HG02623 (cell line): ENCODE results near the gene CPNE7.

Source experiments
- ATAC-seq: cut with Tn5 transposase; IDR thresholded peaks from one replicate; pipeline ENCODE4 v1.9.1; 2021; ENCODE audit warnings: moderate library complexity; ENCODE audit not compliant: unreplicated experiment

The CPNE7 gene

DNA sequence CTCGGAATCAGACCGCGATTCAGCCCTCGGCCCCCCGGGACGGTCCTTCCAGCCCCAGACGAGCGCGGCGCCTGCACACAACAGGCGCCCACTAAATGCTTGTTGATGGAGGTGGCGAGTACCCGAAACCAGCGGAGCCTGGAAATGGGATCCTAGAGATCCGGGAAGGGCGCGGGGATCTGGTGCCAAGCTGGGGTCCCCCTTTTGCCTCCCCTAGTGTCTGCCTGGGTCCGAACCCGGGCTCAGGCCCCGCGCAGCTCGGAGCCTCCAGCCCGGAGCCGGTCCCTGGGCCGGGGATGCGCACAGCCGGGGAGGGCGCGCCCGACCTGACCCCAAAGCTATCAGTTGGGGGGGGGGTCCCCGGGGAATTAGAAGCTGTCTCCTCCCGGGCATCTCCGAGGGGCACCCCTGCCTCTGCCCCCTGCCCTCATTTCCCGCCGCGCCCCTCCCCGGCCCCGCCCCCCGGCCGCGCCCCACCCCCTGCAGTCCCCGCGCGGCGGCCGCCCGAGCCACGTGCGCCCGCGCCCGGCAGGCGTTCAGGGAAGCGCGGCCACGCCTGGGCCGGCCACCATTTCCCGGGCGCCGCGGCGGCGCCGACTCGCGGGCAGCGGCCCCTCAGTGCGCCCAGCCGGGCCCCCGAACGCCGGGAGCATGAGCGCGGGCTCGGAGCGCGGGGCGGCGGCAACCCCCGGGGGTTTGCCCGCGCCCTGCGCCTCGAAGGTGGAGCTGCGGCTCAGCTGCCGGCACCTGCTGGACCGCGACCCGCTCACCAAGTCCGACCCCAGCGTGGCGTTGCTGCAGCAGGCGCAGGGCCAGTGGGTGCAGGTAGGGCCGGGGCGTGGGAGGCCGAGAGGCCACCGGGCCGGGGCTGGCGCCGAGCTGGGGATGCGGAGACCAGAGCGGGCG is at the start of gene CPNE7:
TSS of gene CPNE7 (plus strand) at position 512 of the 906 bp plus-strand sequence. CDS start at position 652, 140 bp downstream.
- ATAC-seq, result no peak

DNA sequence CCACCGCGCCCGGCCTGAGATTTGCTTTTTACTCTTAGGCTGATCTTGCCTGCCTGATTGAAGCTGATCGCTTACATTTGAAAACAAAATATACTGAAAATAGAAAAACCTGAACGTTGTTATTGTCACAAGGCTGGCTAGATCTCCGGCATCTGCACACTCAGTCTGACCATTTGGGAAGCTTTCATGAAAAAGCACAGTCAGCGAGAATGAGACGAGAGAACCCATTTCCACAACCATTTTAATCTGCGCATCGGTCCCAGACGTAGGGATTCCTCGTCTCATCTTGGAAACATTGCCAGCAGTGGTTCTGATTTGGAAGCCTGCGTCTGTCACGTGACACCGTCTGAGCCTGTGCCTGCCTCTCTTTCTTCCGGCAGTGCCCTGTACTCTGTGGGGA is 46.5 kb upstream of the CPNE7 start:
- ATAC-seq, result no peak

GRCh38 chr16:89530401-89531381 is 44.9 kb upstream of the CPNE7 start:
- ATAC-seq, result no peak

- no peak for ATAC-seq
Measured at GRCh38 chr16:89531821-89532526, 43.6 kb upstream of the CPNE7 start.

- no peak for ATAC-seq
Measured at GRCh38 chr16:89534252-89534756, 41.3 kb upstream of the CPNE7 start.

DNA sequence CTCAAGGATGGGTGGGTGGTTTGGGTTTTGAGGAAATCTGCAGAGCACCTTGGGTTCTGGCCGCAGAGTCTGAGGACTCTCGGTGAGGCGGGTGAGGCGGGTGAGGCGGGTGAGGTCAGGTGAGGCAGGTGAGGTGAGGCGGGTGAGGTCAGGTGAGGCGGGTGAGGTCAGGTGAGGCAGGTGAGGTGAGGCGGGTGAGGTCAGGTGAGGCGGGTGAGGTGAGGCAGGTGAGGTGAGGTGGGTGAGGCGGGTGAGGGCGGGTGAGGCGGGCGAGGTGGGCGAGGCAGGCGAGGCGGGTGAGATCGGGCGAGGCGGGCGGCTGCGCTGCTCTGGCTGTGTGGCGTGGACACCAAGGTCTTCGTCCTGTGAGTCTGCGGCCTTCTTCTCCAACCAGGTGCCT is 39.2 kb upstream of the CPNE7 start:
- ATAC-seq, result no peak

DNA sequence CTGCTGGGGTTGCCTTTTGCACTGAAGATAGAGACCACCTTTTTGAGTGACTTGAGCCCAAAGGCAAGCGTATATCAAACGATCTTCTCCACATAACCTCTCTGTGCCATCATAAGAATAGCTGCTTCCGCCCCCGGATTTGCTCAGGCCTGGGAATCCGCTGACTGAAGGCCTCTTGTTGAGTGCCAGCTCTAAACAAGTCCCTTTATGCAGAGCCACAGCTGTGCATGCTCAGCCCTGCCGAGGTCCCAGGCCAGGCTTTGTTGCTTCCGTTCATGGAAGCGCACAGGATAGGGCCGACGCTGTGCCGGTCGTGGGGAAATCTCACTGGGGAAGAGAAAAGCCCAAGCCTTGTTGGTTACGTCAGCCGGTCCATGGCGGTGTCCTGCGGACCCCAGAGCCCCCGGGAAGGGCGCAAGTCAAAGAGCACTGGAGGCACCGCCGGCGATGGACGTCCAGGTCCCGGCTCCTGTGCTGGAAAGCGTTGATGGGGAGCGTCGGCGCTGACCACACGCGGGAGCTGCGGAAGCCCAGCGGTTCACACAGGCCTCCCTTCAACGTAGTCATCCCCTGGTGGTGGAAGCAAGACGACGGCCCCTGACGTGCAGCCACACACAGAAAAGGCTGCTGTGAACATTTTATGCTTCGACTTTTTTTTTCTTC is 38.5 kb upstream of the CPNE7 start:
- ATAC-seq, result no peak

- no peak for ATAC-seq
Measured at GRCh38 chr16:89537549-89537925, 38.0 kb upstream of the CPNE7 start.

- no peak for ATAC-seq
Measured at GRCh38 chr16:89538286-89538685, 37.3 kb upstream of the CPNE7 start.

DNA sequence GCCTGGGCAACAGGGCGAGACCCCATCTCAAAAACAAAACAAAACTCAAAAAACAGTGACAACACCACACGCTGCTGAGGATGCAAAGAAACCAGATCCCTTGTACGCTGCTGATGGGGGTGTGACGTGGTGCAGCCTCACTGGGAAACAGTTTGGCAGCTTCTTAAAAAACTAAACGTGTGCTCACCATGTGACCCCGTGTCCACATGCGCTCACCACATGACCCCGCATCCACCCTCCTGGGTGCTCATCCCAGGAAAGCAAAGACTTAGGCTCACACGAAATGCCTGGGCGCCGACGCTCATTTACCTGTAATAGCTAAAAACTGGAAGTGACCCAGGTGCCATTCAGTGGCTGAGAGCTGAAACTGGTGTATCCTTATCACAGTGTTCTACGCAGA is 35.0 kb upstream of the CPNE7 start:
- no peak for ATAC-seq

DNA sequence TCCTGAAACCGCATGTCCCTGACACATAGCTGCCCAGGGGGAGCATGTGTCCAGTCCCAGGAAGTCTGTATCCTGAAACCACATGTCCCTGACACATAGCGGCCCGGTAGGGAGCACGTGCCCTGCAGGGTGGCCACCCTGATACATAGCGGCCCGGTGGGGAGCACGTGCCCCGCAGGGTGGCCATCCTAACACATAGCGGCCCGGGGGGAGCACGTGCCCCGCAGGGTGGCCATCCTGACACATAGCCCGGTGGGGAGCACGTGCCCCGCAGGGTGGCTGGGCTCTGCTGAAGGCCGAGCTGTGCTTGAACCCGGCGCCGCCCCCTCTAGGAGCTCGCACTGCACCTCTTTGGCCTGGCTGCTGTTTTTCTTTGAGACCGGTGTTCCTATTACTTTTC is 33.8 kb upstream of the CPNE7 start:
- ATAC-seq, result no peak

DNA sequence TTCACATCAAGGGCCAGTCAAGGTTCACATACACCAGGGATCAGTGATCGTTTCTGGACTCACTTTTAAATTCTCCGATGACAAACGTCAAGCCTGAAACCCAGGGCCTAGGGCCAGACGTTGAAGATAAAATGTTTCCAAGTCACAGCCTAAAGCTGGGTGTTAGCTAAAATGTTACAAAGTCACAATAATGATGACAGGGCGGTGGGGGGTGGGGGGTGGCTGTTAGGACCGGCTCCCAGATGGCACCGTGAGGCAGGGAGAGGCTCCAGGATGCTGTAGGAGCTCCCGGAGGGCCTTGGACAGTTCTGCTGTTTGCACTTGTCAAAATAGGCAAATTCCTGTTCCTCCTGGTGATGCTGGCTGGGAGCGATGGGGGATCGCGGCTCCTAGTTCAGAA is 31.4 kb upstream of the CPNE7 start:
- no peak for ATAC-seq

DNA sequence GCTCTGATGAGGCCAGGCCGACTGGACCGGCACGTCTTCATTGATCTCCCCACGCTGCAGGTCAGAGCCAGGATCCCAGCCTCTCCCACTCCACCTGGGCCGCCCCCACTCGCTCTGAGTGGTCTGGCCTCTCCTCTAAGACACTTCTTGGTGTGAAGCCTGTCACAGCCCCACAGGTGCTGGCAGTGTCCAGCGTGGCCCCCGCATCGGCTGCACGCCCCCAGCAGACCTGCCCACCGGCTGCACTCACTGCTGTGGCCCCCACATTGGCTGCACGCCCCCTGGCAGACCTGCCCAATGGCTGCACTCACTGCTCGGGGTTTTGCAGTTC is 30.9 kb upstream of the CPNE7 start:
- no peak for ATAC-seq

DNA sequence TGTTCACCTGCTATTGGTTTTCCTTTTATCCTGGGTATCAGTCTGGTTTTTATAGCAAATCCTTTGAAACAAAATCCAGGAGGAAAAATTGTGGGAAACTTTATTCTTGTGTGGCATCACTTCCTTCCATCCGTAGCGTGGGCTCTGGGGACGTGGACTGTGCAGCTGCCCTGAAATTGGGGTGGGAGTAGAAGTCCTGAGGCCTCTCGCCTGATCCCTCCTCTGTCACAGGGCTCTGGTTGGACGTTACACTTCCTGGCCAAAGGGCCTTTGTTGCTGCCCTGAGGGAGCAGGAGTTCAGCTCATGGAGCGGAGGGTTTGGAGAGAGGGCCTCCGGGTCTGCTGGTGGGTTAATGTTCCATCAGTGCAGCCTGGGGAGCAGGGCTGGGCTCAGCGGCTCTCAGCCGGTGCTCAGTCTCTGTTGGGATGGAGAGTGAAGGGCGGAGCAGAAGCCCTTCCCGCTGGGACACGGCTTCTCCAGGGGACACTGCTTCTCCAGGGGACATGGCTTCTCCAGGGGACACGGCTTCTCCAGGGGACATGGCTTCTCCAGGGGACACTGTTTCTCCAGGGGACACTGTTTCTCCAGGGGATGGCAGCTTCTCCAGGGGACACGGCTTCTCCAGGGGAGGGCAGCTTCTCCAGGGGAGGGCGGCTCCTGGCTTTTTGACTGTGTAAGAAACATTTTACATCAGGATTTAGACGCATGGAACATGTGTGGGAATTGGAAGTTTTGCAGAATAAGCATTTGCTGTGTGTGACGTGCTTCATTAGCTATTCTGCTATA is 30.3 kb upstream of the CPNE7 start:
- no peak for ATAC-seq

- ATAC-seq, result no peak
Measured at GRCh38 chr16:89545831-89546574, 29.6 kb upstream of the CPNE7 start.

DNA sequence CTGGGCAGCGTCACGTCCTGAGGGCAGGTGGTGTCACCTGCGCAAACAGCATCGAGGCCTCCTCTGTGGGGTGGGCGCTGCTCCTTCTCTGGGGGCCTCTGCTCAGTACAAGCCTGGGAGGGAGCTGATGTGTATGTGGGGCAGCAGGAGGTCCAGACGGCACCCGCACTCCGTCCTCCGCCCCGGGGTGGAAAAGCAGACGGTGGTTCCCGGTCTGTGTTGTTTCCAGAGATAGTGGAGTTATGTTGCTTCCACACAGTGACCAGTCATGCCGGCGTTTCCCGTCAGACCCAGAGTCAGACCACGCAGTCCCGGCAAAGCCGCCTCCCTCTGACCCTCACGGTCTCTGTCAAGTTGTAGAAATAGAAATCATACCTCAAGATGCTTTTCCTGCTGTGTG is 28.8 kb upstream of the CPNE7 start:
- no peak for ATAC-seq

- ATAC-seq, result no peak
Measured at GRCh38 chr16:89547291-89547690, 28.3 kb upstream of the CPNE7 start.

DNA sequence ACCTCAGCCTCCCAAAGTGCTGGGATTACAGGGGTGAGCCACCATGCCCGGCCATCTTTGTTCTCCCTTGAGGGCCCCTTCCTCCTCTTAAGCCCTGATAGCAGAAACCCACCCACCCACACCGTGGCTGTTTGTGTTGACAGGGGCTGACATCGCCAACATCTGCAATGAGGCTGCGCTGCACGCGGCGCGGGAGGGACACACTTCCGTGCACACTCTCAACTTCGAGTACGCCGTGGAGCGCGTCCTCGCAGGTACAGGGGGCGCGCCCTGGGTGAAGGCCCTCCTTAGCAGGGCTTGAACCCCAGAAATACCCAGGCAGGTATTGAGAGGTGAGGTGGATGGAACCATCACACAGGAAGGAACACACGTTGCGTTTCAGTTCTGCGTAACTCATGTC is 27.7 kb upstream of the CPNE7 start:
- ATAC-seq, result no peak
